IgD-negative memory B cell (primary cell): ENCODE results near the gene HSD3B7. TPM values are rescaled to one million over a fixed set of nuclear protein-coding genes. Genes with fewer than 3 reads are reported as not detected.

ENCODE experiments used
- H3K27ac Mint-ChIP-seq, 3 donors: one replicate each; pipeline ENCODE4 v1.8.0; 2020 to 2022; ENCODE audit warnings: mild to moderate bottlenecking in 3 of 3, mixed read lengths in 3 of 3, moderate library complexity in 1 of 3
- H3K27me3 Mint-ChIP-seq: one replicate; pipeline ENCODE4 v1.8.0; 2021; ENCODE audit warnings: mixed read lengths
- H3K36me3 Mint-ChIP-seq: one replicate; pipeline ENCODE4 v1.8.0; 2020; ENCODE audit warnings: mild to moderate bottlenecking, mixed read lengths
- H3K4me1 Mint-ChIP-seq, 3 donors: one replicate each; pipeline ENCODE4 v1.8.0; 2020 to 2022; ENCODE audit warnings: mixed read lengths in 3 of 3, mild to moderate bottlenecking in 1 of 3
- H3K4me3 Mint-ChIP-seq, 4 donors: one replicate each; pipeline ENCODE4 v1.8.0; 2020 to 2022; ENCODE audit warnings: mild to moderate bottlenecking in 4 of 4, mixed read lengths in 4 of 4, moderate library complexity in 3 of 4
- H3K9me3 Mint-ChIP-seq, 3 donors: one replicate each; pipeline ENCODE4 v1.8.0; 2020 to 2021; ENCODE audit warnings: mixed read lengths in 3 of 3, mild to moderate bottlenecking in 1 of 3
- polyA plus RNA-seq: library from polyadenylated mRNA; unstranded; fragments of 300-500 nt; fragmentation: Illumina TruSeq; gene quantifications from one replicate; pipeline ENCODE4 v1.2.3, GENCODE V29; 2021

Gene HSD3B7
- polyA plus RNA-seq, 1 donor from 2014 or later, result not detected

GRCh38 chr16:30985401-30986128, 558 bp downstream of the HSD3B7 start:
- H3K36me3 Mint-ChIP-seq, result no peaks in the 10 kb centered on the region
- H3K27me3 Mint-ChIP-seq, result no peaks in the 10 kb centered on the region
- H3K9me3 Mint-ChIP-seq, result no peaks in the 10 kb centered on the region
- no peak overlapping the region for H3K4me3 Mint-ChIP-seq
- peaks cover 0 to 2% (median 0%) of the 10 kb centered on the region in 3 donors for H3K4me1 Mint-ChIP-seq
- H3K27ac Mint-ChIP-seq, result no peak overlapping the region

GRCh38 chr16:30986129-30986991, 1.4 kb downstream of the HSD3B7 start:
- no peak overlapping the region for H3K4me3 Mint-ChIP-seq
- peaks cover 0 to 2% (median 0%) of the 10 kb centered on the region in 3 donors for H3K4me1 Mint-ChIP-seq
- no peaks in the 10 kb centered on the region for H3K36me3 Mint-ChIP-seq
- H3K27ac Mint-ChIP-seq, result peak overlapping the region in 1 of 3 donors; percentile 60
- no peaks in the 10 kb centered on the region for H3K9me3 Mint-ChIP-seq
- no peaks in the 10 kb centered on the region for H3K27me3 Mint-ChIP-seq

GRCh38 chr16:30987581-30988190, 2.7 kb downstream of the HSD3B7 start:
- H3K4me3 Mint-ChIP-seq, result no peak overlapping the region
- H3K27me3 Mint-ChIP-seq, result no peaks in the 10 kb centered on the region
- H3K9me3 Mint-ChIP-seq, result no peaks in the 10 kb centered on the region
- no peaks in the 10 kb centered on the region for H3K36me3 Mint-ChIP-seq
- no peak overlapping the region for H3K27ac Mint-ChIP-seq
- H3K4me1 Mint-ChIP-seq, result peaks cover 0 to 2% (median 0%) of the 10 kb centered on the region in 3 donors

GRCh38 chr16:30989469-30990047, 4.6 kb downstream of the HSD3B7 start:
- H3K4me3 Mint-ChIP-seq, result no peak overlapping the region
- no peaks in the 10 kb centered on the region for H3K27me3 Mint-ChIP-seq
- peaks cover 0 to 2% (median 0%) of the 10 kb centered on the region in 3 donors for H3K4me1 Mint-ChIP-seq
- H3K27ac Mint-ChIP-seq, result no peak overlapping the region
- H3K9me3 Mint-ChIP-seq, result no peaks in the 10 kb centered on the region
- H3K36me3 Mint-ChIP-seq, result no peaks in the 10 kb centered on the region

- Mint-ChIP-seq H3K4me3 (no peak overlapping the region), H3K4me1 (peaks cover 0 to 3% (median 0%) of the 10 kb centered on the region in 3 donors), H3K27me3 (peaks cover under 1% of the 10 kb centered on the region), H3K27ac (no peak overlapping the region), H3K36me3 (no peaks in the 10 kb centered on the region), H3K9me3 (no peaks in the 10 kb centered on the region)
Observed at GRCh38 chr16:30990105-30990504, 5.1 kb downstream of the HSD3B7 start.

GRCh38 chr16:30991052-30991451, 6.0 kb downstream of the HSD3B7 start:
- H3K4me3 Mint-ChIP-seq, result no peak overlapping the region
- peaks cover 2% of the 10 kb centered on the region for H3K27me3 Mint-ChIP-seq
- no peak overlapping the region for H3K27ac Mint-ChIP-seq
- H3K4me1 Mint-ChIP-seq, result peaks cover 0 to 2% (median 0%) of the 10 kb centered on the region in 3 donors
- no peaks in the 10 kb centered on the region for H3K9me3 Mint-ChIP-seq
- H3K36me3 Mint-ChIP-seq, result no peaks in the 10 kb centered on the region

- Mint-ChIP-seq H3K27me3 (peaks cover 2% of the 10 kb centered on the region), H3K36me3 (no peaks in the 10 kb centered on the region)
Observed at GRCh38 chr16:30992276-30992780, 7.3 kb downstream of the HSD3B7 start.

GRCh38 chr16:30992931-30993816, 8.2 kb downstream of the HSD3B7 start:
- Mint-ChIP-seq H3K4me1 (peaks cover 0 to 6% (median 4%) of the 10 kb centered on the region in 3 donors), H3K27ac (no peak overlapping the region), H3K27me3 (peaks cover 2% of the 10 kb centered on the region), H3K4me3 (no peak overlapping the region), H3K9me3 (no peaks in the 10 kb centered on the region), H3K36me3 (no peaks in the 10 kb centered on the region)

More at GRCh38 chr16:30992276-30992780, 7.3 kb downstream of the HSD3B7 start:
- peaks cover 0 to 6% (median 4%) of the 10 kb centered on the region in 3 donors for H3K4me1 Mint-ChIP-seq
- H3K4me3 Mint-ChIP-seq, result no peak overlapping the region
- no peak overlapping the region for H3K27ac Mint-ChIP-seq
- no peaks in the 10 kb centered on the region for H3K9me3 Mint-ChIP-seq

GRCh38 chr16:30995927-30996323, 10.9 kb downstream of the HSD3B7 start:
- peaks cover 2% of the 10 kb centered on the region for H3K27me3 Mint-ChIP-seq
- no peaks in the 10 kb centered on the region for H3K9me3 Mint-ChIP-seq
- H3K36me3 Mint-ChIP-seq, result no peaks in the 10 kb centered on the region
- peak overlapping the region in 2 of 3 donors; percentile 21 to 45 for H3K27ac Mint-ChIP-seq
- H3K4me3 Mint-ChIP-seq, result peak overlapping the region; percentile 71 to 92 (median 89)
- peaks cover 0 to 6% (median 4%) of the 10 kb centered on the region in 3 donors for H3K4me1 Mint-ChIP-seq

GRCh38 chr16:30996324-30996984, 11.4 kb downstream of the HSD3B7 start:
- H3K27ac Mint-ChIP-seq, result peak overlapping the region; percentile 45 to 92 (median 68)
- no peaks in the 10 kb centered on the region for H3K9me3 Mint-ChIP-seq
- H3K27me3 Mint-ChIP-seq, result peaks cover 2% of the 10 kb centered on the region
- peaks cover 0 to 6% (median 4%) of the 10 kb centered on the region in 3 donors for H3K4me1 Mint-ChIP-seq
- no peaks in the 10 kb centered on the region for H3K36me3 Mint-ChIP-seq
- peak overlapping the region; percentile 78 to 97 (median 90) for H3K4me3 Mint-ChIP-seq

- Mint-ChIP-seq H3K4me3 (peak overlapping the region; percentile 78 to 97 (median 90)), H3K27ac (peak overlapping the region; percentile 45 to 92 (median 68)), H3K36me3 (no peaks in the 10 kb centered on the region), H3K27me3 (peaks cover 2% of the 10 kb centered on the region), H3K4me1 (peaks cover 0 to 6% (median 4%) of the 10 kb centered on the region in 3 donors), H3K9me3 (no peaks in the 10 kb centered on the region)
Observed at GRCh38 chr16:30996985-30997724, 12.1 kb downstream of the HSD3B7 start.

- no peaks in the 10 kb centered on the region for H3K36me3 Mint-ChIP-seq
- peaks cover 0 to 6% (median 4%) of the 10 kb centered on the region in 3 donors for H3K4me1 Mint-ChIP-seq
- peaks cover 2% of the 10 kb centered on the region for H3K27me3 Mint-ChIP-seq
- peak overlapping the region in 2 of 3 donors; percentile 39 to 68 for H3K27ac Mint-ChIP-seq
- no peaks in the 10 kb centered on the region for H3K9me3 Mint-ChIP-seq
- peak overlapping the region; percentile 78 to 97 (median 90) for H3K4me3 Mint-ChIP-seq
Observed at GRCh38 chr16:30997725-30998711, 13.0 kb downstream of the HSD3B7 start.
